Lower leg skin (tissue), 3 donors: ENCODE data around the gene KCTD19.

Source experiments
- CTCF ChIP-seq, 3 donors: fragments of 450-650 bp; IDR thresholded peaks; one replicate each; pipeline ENCODE4 v1.5.1; 2016; ENCODE audit warnings: antibody characterized with exemption in 3 of 3, mild to moderate bottlenecking in 3 of 3, moderate library complexity in 2 of 3
- POLR2A ChIP-seq, 2 donors: fragments of 450-650 bp; IDR thresholded peaks; one replicate each; pipeline ENCODE4 v1.6.1; 2016 to 2017; ENCODE audit warnings: antibody characterized with exemption in 2 of 2, mild to moderate bottlenecking in 1 of 2, moderate library complexity in 1 of 2

- TF ChIP-seq CTCF (IDR thresholded peaks at IDR 0.05) (no peak), POLR2A (IDR thresholded peaks at IDR 0.05) (no peak)
Measured at GRCh38 chr16:67275321-67275720, 51.2 kb downstream of the KCTD19 start.
